ENCODE measurements around the gene CDH23.

CDH23 gene

GRCh38 chr10:71661060-71661622 is 264.4 kb downstream of the CDH23 start:
- no peak for DNase-seq (ENCODE audit: low read depth)

GRCh38 chr10:71661779-71662336 is 265.1 kb downstream of the CDH23 start:
- no peak for DNase-seq (ENCODE audit: low read depth)

GRCh38 chr10:71663311-71663710 is 266.6 kb downstream of the CDH23 start:
- DNase-seq (ENCODE audit: low read depth) = no peak

- no peak for DNase-seq (ENCODE audit: low read depth)
These were observed 267.9 kb downstream of the CDH23 start for GRCh38 chr10:71664585-71664984.

- no peak for DNase-seq (ENCODE audit: low read depth)
These were observed 268.7 kb downstream of the CDH23 start for GRCh38 chr10:71665456-71665855.

GRCh38 chr10:71666639-71667386 is 270.1 kb downstream of the CDH23 start:
- no peak for DNase-seq (ENCODE audit: low read depth)

- DNase-seq (ENCODE audit: low read depth) = no peak
These were observed 270.6 kb downstream of the CDH23 start for GRCh38 chr10:71667387-71667752.

- DNase-seq (ENCODE audit: low read depth) = no peak
These were observed 275.6 kb downstream of the CDH23 start for GRCh38 chr10:71671994-71672946.

GRCh38 chr10:71675295-71675970 is 278.7 kb downstream of the CDH23 start:
- no peak for DNase-seq (ENCODE audit: low read depth)

GRCh38 chr10:71677261-71677660 is 280.5 kb downstream of the CDH23 start:
- DNase-seq (ENCODE audit: low read depth) = no peak

- no peak for DNase-seq (ENCODE audit: low read depth)
These were observed 281.5 kb downstream of the CDH23 start for GRCh38 chr10:71678057-71678805.

- no peak for DNase-seq (ENCODE audit: low read depth)
These were observed 282.7 kb downstream of the CDH23 start for GRCh38 chr10:71679425-71679824.

GRCh38 chr10:71681977-71682376 is 285.3 kb downstream of the CDH23 start:
- DNase-seq (ENCODE audit: low read depth) = no peak

- DNase-seq (ENCODE audit: low read depth) = no peak
These were observed 286.6 kb downstream of the CDH23 start for GRCh38 chr10:71683301-71683700.

GRCh38 chr10:71684356-71685173 is 287.8 kb downstream of the CDH23 start:
- DNase-seq (ENCODE audit: low read depth) = peak; percentile 34

- DNase-seq (ENCODE audit: low read depth) = no peak
These were observed 289.0 kb downstream of the CDH23 start for GRCh38 chr10:71685554-71686232.

- no peak for DNase-seq (ENCODE audit: low read depth)
These were observed 290.4 kb downstream of the CDH23 start for GRCh38 chr10:71687077-71687476.

GRCh38 chr10:71687480-71687879 is 290.8 kb downstream of the CDH23 start:
- DNase-seq (ENCODE audit: low read depth) = no peak

- no peak for DNase-seq (ENCODE audit: low read depth)
These were observed 291.5 kb downstream of the CDH23 start for GRCh38 chr10:71688256-71688655.

Measured in stimulated activated CD8-positive, alpha-beta memory T cell treated with anti-CD3 and anti-CD28 coated beads, Interleukin-4, amount 100 ng/mL, for 24 hours (primary cell).